ENCODE measurements around the gene TRAK2. TPM values are rescaled to one million over a fixed set of nuclear protein-coding genes. Genes with fewer than 3 reads are reported as not detected.

TRAK2 gene
- total and polyA plus RNA-seq, 9 of the 15 experiments (the other 6 are each of a cell fraction or from before 2014, with no cell fraction given) = 3.4 to 10.4 (median 7.3) TPM

DNA sequence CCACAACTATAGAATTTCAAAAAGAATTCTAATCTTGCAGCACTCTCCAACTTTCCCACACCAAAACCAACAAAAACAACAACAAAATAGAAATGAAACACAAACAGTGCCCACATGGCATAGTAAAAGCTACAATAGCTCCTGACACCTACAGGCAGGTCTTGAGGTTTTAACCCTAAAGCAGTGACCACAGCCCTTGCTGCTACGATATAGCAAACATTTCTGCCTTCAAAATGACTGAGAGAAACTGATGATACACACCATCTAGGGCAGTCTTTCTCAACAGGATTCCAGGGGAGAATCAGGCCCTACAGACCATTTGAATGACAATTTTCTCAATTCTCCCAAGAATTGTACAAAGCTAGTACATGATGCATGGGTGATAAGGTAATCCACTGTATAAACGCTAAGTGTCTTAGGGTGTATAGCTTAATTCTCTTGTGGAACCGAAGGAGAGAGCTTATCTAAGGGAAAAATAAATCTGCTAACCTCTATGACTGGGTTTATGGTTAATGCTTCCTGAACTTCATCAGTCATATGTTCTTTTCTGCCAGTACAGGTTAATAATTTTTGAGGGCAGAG, 46.5 kb downstream of the TRAK2 start (continued):
- TF ChIP-seq, protein P1, sequence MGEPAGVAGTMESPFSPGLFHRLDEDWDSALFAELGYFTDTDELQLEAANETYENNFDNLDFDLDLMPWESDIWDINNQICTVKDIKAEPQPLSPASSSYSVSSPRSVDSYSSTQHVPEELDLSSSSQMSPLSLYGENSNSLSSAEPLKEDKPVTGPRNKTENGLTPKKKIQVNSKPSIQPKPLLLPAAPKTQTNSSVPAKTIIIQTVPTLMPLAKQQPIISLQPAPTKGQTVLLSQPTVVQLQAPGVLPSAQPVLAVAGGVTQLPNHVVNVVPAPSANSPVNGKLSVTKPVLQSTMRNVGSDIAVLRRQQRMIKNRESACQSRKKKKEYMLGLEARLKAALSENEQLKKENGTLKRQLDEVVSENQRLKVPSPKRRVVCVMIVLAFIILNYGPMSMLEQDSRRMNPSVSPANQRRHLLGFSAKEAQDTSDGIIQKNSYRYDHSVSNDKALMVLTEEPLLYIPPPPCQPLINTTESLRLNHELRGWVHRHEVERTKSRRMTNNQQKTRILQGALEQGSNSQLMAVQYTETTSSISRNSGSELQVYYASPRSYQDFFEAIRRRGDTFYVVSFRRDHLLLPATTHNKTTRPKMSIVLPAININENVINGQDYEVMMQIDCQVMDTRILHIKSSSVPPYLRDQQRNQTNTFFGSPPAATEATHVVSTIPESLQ (CRISPR knock-in tag; IDR thresholded peaks at IDR 0.05) = no peak
- TF ChIP-seq RBM34 (IDR thresholded peaks at IDR 0.05; ENCODE audit: borderline replicate concordance, insufficient read depth, low read length) (no peak), ZNF232 (CRISPR knock-in tag; IDR thresholded peaks at IDR 0.05) (no peak), TAL1 (IDR thresholded peaks at IDR 0.05) (0 out of 2 replicates have a peak, but pooled peaks have one; percentile 5), LEF1 (IDR thresholded peaks at IDR 0.05) (no peak), ZNF408 (CRISPR knock-in tag; IDR thresholded peaks at IDR 0.05; ENCODE audit: low read depth) (no peak), ZNF384 (IDR thresholded peaks at IDR 0.05; ENCODE audit: low read depth, low read length) (no peak), ZNF830 (CRISPR knock-in tag; IDR thresholded peaks at IDR 0.05) (no peak), HMBOX1 (IDR thresholded peaks at IDR 0.05) (peak; percentile 59), ZNF354B (CRISPR knock-in tag; IDR thresholded peaks at IDR 0.05) (no peak), KHSRP (IDR thresholded peaks at IDR 0.05) (no peak), FOXJ3 (CRISPR knock-in tag; IDR thresholded peaks at IDR 0.05) (no peak)
- TF ChIP-seq, protein P2, sequence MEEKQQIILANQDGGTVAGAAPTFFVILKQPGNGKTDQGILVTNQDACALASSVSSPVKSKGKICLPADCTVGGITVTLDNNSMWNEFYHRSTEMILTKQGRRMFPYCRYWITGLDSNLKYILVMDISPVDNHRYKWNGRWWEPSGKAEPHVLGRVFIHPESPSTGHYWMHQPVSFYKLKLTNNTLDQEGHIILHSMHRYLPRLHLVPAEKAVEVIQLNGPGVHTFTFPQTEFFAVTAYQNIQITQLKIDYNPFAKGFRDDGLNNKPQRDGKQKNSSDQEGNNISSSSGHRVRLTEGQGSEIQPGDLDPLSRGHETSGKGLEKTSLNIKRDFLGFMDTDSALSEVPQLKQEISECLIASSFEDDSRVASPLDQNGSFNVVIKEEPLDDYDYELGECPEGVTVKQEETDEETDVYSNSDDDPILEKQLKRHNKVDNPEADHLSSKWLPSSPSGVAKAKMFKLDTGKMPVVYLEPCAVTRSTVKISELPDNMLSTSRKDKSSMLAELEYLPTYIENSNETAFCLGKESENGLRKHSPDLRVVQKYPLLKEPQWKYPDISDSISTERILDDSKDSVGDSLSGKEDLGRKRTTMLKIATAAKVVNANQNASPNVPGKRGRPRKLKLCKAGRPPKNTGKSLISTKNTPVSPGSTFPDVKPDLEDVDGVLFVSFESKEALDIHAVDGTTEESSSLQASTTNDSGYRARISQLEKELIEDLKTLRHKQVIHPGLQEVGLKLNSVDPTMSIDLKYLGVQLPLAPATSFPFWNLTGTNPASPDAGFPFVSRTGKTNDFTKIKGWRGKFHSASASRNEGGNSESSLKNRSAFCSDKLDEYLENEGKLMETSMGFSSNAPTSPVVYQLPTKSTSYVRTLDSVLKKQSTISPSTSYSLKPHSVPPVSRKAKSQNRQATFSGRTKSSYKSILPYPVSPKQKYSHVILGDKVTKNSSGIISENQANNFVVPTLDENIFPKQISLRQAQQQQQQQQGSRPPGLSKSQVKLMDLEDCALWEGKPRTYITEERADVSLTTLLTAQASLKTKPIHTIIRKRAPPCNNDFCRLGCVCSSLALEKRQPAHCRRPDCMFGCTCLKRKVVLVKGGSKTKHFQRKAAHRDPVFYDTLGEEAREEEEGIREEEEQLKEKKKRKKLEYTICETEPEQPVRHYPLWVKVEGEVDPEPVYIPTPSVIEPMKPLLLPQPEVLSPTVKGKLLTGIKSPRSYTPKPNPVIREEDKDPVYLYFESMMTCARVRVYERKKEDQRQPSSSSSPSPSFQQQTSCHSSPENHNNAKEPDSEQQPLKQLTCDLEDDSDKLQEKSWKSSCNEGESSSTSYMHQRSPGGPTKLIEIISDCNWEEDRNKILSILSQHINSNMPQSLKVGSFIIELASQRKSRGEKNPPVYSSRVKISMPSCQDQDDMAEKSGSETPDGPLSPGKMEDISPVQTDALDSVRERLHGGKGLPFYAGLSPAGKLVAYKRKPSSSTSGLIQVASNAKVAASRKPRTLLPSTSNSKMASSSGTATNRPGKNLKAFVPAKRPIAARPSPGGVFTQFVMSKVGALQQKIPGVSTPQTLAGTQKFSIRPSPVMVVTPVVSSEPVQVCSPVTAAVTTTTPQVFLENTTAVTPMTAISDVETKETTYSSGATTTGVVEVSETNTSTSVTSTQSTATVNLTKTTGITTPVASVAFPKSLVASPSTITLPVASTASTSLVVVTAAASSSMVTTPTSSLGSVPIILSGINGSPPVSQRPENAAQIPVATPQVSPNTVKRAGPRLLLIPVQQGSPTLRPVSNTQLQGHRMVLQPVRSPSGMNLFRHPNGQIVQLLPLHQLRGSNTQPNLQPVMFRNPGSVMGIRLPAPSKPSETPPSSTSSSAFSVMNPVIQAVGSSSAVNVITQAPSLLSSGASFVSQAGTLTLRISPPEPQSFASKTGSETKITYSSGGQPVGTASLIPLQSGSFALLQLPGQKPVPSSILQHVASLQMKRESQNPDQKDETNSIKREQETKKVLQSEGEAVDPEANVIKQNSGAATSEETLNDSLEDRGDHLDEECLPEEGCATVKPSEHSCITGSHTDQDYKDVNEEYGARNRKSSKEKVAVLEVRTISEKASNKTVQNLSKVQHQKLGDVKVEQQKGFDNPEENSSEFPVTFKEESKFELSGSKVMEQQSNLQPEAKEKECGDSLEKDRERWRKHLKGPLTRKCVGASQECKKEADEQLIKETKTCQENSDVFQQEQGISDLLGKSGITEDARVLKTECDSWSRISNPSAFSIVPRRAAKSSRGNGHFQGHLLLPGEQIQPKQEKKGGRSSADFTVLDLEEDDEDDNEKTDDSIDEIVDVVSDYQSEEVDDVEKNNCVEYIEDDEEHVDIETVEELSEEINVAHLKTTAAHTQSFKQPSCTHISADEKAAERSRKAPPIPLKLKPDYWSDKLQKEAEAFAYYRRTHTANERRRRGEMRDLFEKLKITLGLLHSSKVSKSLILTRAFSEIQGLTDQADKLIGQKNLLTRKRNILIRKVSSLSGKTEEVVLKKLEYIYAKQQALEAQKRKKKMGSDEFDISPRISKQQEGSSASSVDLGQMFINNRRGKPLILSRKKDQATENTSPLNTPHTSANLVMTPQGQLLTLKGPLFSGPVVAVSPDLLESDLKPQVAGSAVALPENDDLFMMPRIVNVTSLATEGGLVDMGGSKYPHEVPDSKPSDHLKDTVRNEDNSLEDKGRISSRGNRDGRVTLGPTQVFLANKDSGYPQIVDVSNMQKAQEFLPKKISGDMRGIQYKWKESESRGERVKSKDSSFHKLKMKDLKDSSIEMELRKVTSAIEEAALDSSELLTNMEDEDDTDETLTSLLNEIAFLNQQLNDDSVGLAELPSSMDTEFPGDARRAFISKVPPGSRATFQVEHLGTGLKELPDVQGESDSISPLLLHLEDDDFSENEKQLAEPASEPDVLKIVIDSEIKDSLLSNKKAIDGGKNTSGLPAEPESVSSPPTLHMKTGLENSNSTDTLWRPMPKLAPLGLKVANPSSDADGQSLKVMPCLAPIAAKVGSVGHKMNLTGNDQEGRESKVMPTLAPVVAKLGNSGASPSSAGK (IDR thresholded peaks at IDR 0.05) = no peak
- TF ChIP-seq, protein P3, sequence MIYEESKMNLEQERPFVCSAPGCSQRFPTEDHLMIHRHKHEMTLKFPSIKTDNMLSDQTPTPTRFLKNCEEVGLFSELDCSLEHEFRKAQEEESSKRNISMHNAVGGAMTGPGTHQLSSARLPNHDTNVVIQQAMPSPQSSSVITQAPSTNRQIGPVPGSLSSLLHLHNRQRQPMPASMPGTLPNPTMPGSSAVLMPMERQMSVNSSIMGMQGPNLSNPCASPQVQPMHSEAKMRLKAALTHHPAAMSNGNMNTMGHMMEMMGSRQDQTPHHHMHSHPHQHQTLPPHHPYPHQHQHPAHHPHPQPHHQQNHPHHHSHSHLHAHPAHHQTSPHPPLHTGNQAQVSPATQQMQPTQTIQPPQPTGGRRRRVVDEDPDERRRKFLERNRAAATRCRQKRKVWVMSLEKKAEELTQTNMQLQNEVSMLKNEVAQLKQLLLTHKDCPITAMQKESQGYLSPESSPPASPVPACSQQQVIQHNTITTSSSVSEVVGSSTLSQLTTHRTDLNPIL (CRISPR knock-in tag; IDR thresholded peaks at IDR 0.05) = no peak

Measured in K562 (cell line).